Measurements from ENCODE around the gene IGF2R.

The IGF2R gene

DNA sequence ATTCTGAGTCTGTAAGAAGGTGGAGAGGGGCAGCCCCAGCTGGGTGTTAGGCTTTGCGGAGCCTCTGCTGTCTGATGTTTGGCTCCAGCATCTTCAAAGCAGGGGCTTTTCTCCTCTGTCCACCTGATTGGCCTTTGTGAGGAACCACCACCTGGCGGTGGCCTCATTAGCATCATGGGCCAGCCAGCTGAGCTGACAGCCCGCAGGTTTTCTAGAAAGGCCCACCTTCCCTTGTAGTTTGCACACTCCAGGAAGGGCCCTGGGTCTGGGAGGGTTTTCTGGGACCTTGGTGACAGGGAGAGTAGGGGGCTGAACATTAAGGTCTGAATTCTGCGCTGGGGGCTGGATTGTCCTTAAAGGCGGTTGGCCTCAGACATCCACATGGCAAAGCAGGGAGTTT, 11.6 kb downstream of the IGF2R start:
- no peak for DNase-seq (ENCODE audit: low read depth)
- TF ChIP-seq, protein P1, sequence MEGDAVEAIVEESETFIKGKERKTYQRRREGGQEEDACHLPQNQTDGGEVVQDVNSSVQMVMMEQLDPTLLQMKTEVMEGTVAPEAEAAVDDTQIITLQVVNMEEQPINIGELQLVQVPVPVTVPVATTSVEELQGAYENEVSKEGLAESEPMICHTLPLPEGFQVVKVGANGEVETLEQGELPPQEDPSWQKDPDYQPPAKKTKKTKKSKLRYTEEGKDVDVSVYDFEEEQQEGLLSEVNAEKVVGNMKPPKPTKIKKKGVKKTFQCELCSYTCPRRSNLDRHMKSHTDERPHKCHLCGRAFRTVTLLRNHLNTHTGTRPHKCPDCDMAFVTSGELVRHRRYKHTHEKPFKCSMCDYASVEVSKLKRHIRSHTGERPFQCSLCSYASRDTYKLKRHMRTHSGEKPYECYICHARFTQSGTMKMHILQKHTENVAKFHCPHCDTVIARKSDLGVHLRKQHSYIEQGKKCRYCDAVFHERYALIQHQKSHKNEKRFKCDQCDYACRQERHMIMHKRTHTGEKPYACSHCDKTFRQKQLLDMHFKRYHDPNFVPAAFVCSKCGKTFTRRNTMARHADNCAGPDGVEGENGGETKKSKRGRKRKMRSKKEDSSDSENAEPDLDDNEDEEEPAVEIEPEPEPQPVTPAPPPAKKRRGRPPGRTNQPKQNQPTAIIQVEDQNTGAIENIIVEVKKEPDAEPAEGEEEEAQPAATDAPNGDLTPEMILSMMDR (IDR thresholded peaks at IDR 0.05; ENCODE audit: low read depth, low read length): no peak
- TF ChIP-seq MYC (IDR thresholded peaks at IDR 0.05; ENCODE audit: low read depth, low read length) (no peak), POLR2A (IDR thresholded peaks at IDR 0.05; ENCODE audit: extremely low read depth, insufficient read length) (no peak)
- TF ChIP-seq, protein P2, sequence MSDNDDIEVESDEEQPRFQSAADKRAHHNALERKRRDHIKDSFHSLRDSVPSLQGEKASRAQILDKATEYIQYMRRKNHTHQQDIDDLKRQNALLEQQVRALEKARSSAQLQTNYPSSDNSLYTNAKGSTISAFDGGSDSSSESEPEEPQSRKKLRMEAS (IDR thresholded peaks at IDR 0.05; ENCODE audit: low read depth, low read length): no peak
- no peak overlapping the region for H3K4me3 ChIP-seq (ENCODE audit: low read depth, low read length)

GRCh38 chr6:159981071-159981402, 12.2 kb downstream of the IGF2R start:
- DNase-seq (ENCODE audit: low read depth): no peak
- TF ChIP-seq POLR2A (IDR thresholded peaks at IDR 0.05; ENCODE audit: extremely low read depth, insufficient read length): no peak
- TF ChIP-seq MYC (IDR thresholded peaks at IDR 0.05; ENCODE audit: low read depth, low read length): no peak
- TF ChIP-seq, protein P2 (IDR thresholded peaks at IDR 0.05; ENCODE audit: low read depth, low read length): no peak
- TF ChIP-seq, protein P1 (IDR thresholded peaks at IDR 0.05; ENCODE audit: low read depth, low read length): no peak

GRCh38 chr6:159981403-159982245, 12.7 kb downstream of the IGF2R start:
- DNase-seq (ENCODE audit: low read depth): peak; percentile 85
- no peak for TF ChIP-seq POLR2A (IDR thresholded peaks at IDR 0.05; ENCODE audit: extremely low read depth, insufficient read length)
- TF ChIP-seq, protein P1 (IDR thresholded peaks at IDR 0.05; ENCODE audit: low read depth, low read length): no peak
- peak; percentile 95 for TF ChIP-seq MYC (IDR thresholded peaks at IDR 0.05; ENCODE audit: low read depth, low read length)
- TF ChIP-seq, protein P2 (IDR thresholded peaks at IDR 0.05; ENCODE audit: low read depth, low read length): peak; percentile 99
- H3K4me3 ChIP-seq (ENCODE audit: low read depth, low read length): peak overlapping the region; percentile 35

More at GRCh38 chr6:159981071-159981402, 12.2 kb downstream of the IGF2R start:
- H3K4me3 ChIP-seq (ENCODE audit: low read depth, low read length): no peak overlapping the region

DNA sequence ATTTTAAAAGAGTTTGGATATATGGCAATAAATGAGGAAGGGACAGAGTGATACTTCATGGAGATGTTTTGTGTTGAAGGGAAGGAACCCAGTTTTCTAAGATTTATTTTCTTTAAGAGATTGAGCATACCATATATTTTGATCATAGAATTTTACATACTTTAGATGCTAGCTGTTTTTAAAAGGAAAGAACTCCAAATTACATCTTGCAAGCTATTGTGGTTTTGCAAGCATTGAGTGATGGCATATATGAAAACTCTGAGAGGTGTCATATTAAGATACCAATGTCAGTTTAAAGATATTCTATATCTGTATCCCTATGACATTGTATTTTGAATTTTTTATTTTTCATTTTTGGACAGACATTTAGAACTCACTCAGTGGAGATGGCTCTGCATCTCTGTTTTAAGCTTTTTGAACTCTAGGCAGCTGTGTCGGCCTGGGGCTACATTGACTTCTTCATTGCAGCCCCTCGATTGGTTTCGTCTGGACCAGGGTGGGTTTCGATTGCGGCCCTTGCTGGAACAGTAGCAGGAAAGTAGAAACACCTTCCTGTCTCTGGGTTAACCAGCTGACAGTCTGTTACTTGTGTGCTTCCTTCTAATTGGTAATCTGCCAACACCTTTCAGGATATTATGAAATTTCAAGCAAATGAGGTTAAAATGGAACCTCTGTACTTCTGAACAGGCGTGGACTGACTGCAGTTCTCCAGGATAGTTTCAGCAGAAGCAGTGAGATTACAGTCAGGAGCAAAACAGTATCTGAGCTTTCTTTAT, 14.0 kb downstream of the IGF2R start:
- TF ChIP-seq, protein P1 (IDR thresholded peaks at IDR 0.05; ENCODE audit: low read depth, low read length): no peak
- DNase-seq (ENCODE audit: low read depth): peak; percentile 69
- peak overlapping the region; percentile 7 for H3K4me3 ChIP-seq (ENCODE audit: low read depth, low read length)

GRCh38 chr6:159983641-159984080, 14.8 kb downstream of the IGF2R start:
- TF ChIP-seq MYC (IDR thresholded peaks at IDR 0.05; ENCODE audit: low read depth, low read length) (peak; percentile 45; the same call in 1 of the 2 replicates), POLR2A (IDR thresholded peaks at IDR 0.05; ENCODE audit: extremely low read depth, insufficient read length) (no peak)
- TF ChIP-seq, protein P2 (IDR thresholded peaks at IDR 0.05; ENCODE audit: low read depth, low read length): peak; percentile 73
- TF ChIP-seq, protein P1 (IDR thresholded peaks at IDR 0.05; ENCODE audit: low read depth, low read length): no peak
- DNase-seq (ENCODE audit: low read depth): peak; percentile 86
- peak overlapping the region; percentile 7 for H3K4me3 ChIP-seq (ENCODE audit: low read depth, low read length)
